GM18502 (cell line): ENCODE measurements around the gene RIMS1.

Source experiments
- ATAC-seq: cut with Tn5 transposase; IDR thresholded peaks from one replicate; pipeline ENCODE4 v1.9.1; 2021; ENCODE audit warnings: mild to moderate bottlenecking; ENCODE audit not compliant: unreplicated experiment, poor library complexity

Gene RIMS1

GRCh38 chr6:72083976-72084375 lies 197.6 kb downstream of the RIMS1 start:
- no peak for ATAC-seq

- no peak for ATAC-seq
Observed at GRCh38 chr6:72084992-72085569, 198.7 kb downstream of the RIMS1 start.

GRCh38 chr6:72094506-72094905 lies 208.2 kb downstream of the RIMS1 start:
- no peak for ATAC-seq

GRCh38 chr6:72102561-72102960 lies 216.2 kb downstream of the RIMS1 start:
- ATAC-seq, result no peak

- ATAC-seq, result no peak
Observed at GRCh38 chr6:72111611-72112010, 225.3 kb downstream of the RIMS1 start.

- ATAC-seq, result no peak
Observed at GRCh38 chr6:72130327-72130726, 244.0 kb downstream of the RIMS1 start.

- ATAC-seq, result peak; percentile 49
Observed at GRCh38 chr6:72132427-72132826, 246.1 kb downstream of the RIMS1 start.

- ATAC-seq, result peak; percentile 18
Observed at GRCh38 chr6:72132851-72133250, 246.5 kb downstream of the RIMS1 start.

GRCh38 chr6:72133324-72133723 lies 247.0 kb downstream of the RIMS1 start:
- ATAC-seq, result no peak

- ATAC-seq, result no peak
Observed at GRCh38 chr6:72140795-72141194, 254.4 kb downstream of the RIMS1 start.

- ATAC-seq, result no peak
Observed at GRCh38 chr6:72149715-72150114, 263.4 kb downstream of the RIMS1 start.

GRCh38 chr6:72151742-72152141 lies 265.4 kb downstream of the RIMS1 start:
- ATAC-seq, result no peak

- no peak for ATAC-seq
Observed at GRCh38 chr6:72175916-72176315, 289.6 kb downstream of the RIMS1 start.

- ATAC-seq, result peak; percentile 73
Observed at GRCh38 chr6:72182337-72183246, 296.2 kb downstream of the RIMS1 start.

- ATAC-seq, result no peak
Observed at GRCh38 chr6:72203983-72204382, 317.6 kb downstream of the RIMS1 start.

GRCh38 chr6:72205500-72205899 lies 319.1 kb downstream of the RIMS1 start:
- no peak for ATAC-seq

- no peak for ATAC-seq
Observed at GRCh38 chr6:72206606-72207005, 320.3 kb downstream of the RIMS1 start.

GRCh38 chr6:72212686-72213085 lies 326.3 kb downstream of the RIMS1 start:
- no peak for ATAC-seq

- no peak for ATAC-seq
Observed at GRCh38 chr6:72213654-72214053, 327.3 kb downstream of the RIMS1 start.

GRCh38 chr6:72216222-72217068 lies 330.1 kb downstream of the RIMS1 start:
- no peak for ATAC-seq

GRCh38 chr6:72217626-72218025 lies 331.3 kb downstream of the RIMS1 start:
- ATAC-seq, result no peak
